ENCODE results near the gene RSRC2. TPM values are rescaled to one million over a fixed set of nuclear protein-coding genes. Genes with fewer than 3 reads are reported as not detected.

The RSRC2 gene
- total RNA-seq, 1 experiment from 2014 or later = 64.9 TPM

DNA sequence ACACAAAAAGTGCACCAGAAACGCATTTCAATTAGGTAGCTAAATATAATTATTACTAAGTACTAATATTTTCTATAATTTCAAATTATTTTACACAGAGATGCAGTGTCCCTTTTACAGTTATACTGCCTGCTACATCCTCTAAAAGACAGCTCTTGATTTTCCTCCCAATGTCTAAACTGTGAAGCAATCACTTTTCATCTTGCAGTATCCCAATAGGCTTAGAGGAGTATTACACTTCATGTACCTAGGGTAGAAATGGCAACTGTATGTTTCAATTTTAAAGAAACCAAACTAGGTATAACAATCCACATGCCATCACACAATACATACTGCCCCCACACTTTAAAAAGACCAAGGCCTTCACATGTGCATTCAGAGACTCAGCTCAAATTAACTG is 7.3 kb downstream of the RSRC2 start:
- WGBS (ENCODE audit: extremely low coverage, insufficient read length, low lambda C conversion rate) = no CpG with 5 or more reads among the region's 1 CpG
- Mint-ChIP-seq H3K9me3 (no peaks in the 10 kb centered on the region), H3K27ac (peak overlapping the region in 1 of 3 experiments; percentile 33; a peak in 2 of 7 replicates), H3K36me3 (ENCODE audit: insufficient read depth in 1 of 3, low read depth in 3 of 3) (peaks cover 73 to 93% (median 90%) of the 10 kb centered on the region in 3 experiments), H3K4me1 (peaks cover 12 to 13% of the 10 kb centered on the region in 2 experiments), H3K27me3 (ENCODE audit: low read depth) (no peaks in the 10 kb centered on the region; the same call in 1 of the 2 replicates), H3K4me3 (no peak overlapping the region)
- Histone ChIP-seq H3K27me3 (ENCODE audit: insufficient read depth, low read length) (no peaks in the 10 kb centered on the region), H4K91ac (ENCODE audit: insufficient read length, low read depth, low read length) (no peak overlapping the region), H2BK5ac (ENCODE audit: insufficient read length, low read length) (no peak overlapping the region), H2BK15ac (ENCODE audit: low read depth, low read length) (no peak overlapping the region), H3K9me3 (ENCODE audit: control insufficient read depth, low read depth, low read length) (no peaks in the 10 kb centered on the region), H3K56ac (ENCODE audit: insufficient read length, low read depth, low read length) (no peak overlapping the region), H2AFZ (ENCODE audit: low read length) (no peak overlapping the region), H2AK5ac (ENCODE audit: insufficient read length, low read length) (no peak overlapping the region), H4K5ac (ENCODE audit: insufficient read length, low read depth, low read length) (no peak overlapping the region), H3K14ac (ENCODE audit: insufficient read depth, low read length) (no peak overlapping the region), H3K79me1 (ENCODE audit: insufficient read depth, low read depth, low read length, poor library complexity, severe bottlenecking) (peaks cover 11% of the 10 kb centered on the region), H2BK120ac (ENCODE audit: low read depth, low read length, poor library complexity, severe bottlenecking) (no peak overlapping the region), H3K23me2 (ENCODE audit: insufficient read length, low read depth, low read length, poor library complexity, severe bottlenecking) (no peaks in the 10 kb centered on the region), H3K18ac (ENCODE audit: insufficient read length, low read depth, low read length) (no peak overlapping the region), H4K8ac (replicated peaks; ENCODE audit: insufficient read length, low read depth, low read length) (no peak overlapping the region), H3K4me1 (ENCODE audit: insufficient read depth, low read length) (no peaks in the 10 kb centered on the region), H2BK20ac (ENCODE audit: low read depth, low read length, poor library complexity, severe bottlenecking) (no peak overlapping the region), H3K79me2 (ENCODE audit: insufficient read depth, low read length) (peaks cover 23% of the 10 kb centered on the region), H3T11ph (ENCODE audit: low read length) (no peak overlapping the region), H2BK12ac (ENCODE audit: insufficient read length, low read depth, low read length) (no peak overlapping the region), H3K23ac (ENCODE audit: insufficient read length, low read depth, low read length) (no peak overlapping the region), H3K27ac (ENCODE audit: insufficient read length, low read depth, low read length) (no peak overlapping the region), H3K4me2 (ENCODE audit: insufficient read depth, insufficient read length, low read length) (no peak overlapping the region), H4K20me1 (ENCODE audit: control insufficient read depth, insufficient read depth, insufficient read length) (no peaks in the 10 kb centered on the region), H3K4ac (ENCODE audit: low read depth, low read length) (no peak overlapping the region), H3K9ac (ENCODE audit: extremely low read depth, insufficient read length, low read length) (no peak overlapping the region)
- TF ChIP-seq, protein P1, sequence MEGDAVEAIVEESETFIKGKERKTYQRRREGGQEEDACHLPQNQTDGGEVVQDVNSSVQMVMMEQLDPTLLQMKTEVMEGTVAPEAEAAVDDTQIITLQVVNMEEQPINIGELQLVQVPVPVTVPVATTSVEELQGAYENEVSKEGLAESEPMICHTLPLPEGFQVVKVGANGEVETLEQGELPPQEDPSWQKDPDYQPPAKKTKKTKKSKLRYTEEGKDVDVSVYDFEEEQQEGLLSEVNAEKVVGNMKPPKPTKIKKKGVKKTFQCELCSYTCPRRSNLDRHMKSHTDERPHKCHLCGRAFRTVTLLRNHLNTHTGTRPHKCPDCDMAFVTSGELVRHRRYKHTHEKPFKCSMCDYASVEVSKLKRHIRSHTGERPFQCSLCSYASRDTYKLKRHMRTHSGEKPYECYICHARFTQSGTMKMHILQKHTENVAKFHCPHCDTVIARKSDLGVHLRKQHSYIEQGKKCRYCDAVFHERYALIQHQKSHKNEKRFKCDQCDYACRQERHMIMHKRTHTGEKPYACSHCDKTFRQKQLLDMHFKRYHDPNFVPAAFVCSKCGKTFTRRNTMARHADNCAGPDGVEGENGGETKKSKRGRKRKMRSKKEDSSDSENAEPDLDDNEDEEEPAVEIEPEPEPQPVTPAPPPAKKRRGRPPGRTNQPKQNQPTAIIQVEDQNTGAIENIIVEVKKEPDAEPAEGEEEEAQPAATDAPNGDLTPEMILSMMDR (conservative IDR thresholded peaks at IDR 0.05) = no peak
- DNase-seq = no peak
